ENCODE results near the gene KDM5C.

KDM5C gene

GRCh38 chrX:53250556-53250955 lies 25.5 kb upstream of the KDM5C start:
- no peak for DNase-seq (ENCODE audit: low read depth)

DNA sequence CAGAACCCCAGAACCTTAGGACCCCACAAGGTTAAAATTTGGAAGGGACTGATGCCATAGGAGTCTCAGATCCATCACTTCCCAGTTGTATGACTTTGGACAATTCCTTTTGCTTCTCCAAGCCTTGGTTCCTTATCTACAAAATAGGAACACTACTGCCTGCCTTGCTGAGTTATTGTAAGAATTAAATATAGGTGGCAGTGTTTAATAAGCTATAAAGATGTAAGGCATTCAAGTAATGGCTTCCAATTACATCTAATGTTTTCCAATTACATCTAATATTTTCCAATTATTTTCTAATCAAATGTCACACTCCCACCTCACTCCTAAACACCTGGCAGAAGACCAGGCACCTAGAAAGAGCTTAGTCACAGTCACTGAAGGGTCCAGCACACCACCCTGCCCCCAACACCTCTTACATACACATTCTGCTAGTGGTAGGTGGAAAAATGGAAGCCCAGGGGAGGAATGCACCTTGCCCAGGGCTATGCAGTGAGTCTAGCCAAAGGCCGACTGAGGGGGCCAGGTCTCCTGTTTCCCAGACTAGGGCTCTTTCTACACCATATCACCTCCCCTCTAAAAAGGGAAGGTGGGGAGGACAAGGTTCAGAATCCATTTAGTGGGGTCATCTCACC lies 24.5 kb upstream of the KDM5C start:
- no peak for DNase-seq (ENCODE audit: low read depth)

DNA sequence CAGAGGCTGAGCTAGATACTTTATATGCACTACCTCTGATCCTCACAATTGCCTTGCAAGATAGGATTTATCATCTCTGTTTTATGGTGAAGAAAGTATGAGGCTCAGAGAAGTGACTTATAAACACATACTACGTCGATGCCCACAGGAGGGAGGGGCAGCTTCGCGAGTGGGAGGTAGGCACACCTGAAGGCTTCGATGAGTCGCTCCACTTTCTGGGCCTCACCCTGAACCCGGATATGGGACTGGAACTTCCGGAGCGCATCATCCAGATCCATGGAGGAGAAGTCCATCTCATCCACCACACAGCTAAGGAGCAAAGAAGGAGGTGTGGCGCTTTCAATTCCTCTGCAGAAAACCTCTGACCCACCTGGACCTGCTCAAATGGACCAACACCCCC lies 22.9 kb upstream of the KDM5C start:
- no peak for DNase-seq (ENCODE audit: low read depth)

DNA sequence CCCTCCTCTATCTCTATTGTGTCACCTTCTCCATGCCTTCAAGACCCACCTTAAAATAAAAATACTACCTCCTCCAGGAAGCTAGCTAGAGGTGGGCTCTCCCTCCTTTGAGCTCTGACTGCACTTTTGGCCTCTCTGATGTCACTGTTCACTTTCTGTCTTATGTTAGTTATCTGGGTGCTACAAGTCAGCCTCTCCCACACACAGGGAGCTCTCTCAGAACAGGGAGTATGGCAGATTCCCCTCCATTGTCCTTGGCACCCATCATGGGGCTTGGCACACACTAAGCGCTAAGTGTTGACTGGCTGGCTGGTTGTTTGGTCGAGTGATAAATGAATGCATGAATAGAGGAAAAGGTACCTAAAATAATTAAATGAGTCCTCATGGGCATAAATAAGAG lies 21.2 kb upstream of the KDM5C start:
- DNase-seq (ENCODE audit: low read depth): no peak

DNA sequence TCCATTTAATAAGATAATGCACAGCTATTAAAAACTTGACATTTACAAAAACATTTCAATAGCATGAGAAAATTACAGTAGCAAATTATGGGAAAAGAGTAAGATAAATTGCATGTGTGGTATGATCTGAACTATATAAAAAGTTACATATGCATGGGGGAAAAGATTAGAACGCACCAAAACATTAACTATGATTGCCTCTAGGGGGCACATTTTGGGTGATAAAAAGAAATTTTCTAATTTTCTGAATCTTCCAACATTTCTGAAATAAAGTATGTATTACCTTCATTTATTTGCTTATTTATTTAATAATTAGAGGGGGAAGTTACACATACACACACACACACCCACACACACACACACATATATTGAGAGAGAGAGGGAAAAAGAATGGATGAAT lies 19.6 kb upstream of the KDM5C start:
- DNase-seq (ENCODE audit: low read depth): no peak

DNA sequence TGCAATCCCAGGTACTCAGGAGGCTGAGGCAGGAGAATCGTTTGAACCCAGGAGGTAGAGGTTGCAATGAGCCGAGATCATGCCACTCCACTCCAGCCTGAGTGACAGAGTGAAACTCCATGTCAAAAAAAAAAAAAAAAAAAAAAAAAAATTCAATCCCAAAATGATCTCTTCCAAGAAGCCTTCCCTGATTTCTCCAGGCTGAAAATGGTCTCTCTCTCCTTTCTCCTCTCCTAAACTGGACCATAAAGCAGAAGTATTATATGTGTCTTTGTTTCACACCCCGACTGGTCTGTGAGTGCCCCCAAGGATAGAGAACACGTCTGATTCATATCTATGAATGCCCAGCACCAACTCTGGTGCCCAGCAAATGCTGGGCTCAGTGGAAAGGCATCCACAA lies 17.3 kb upstream of the KDM5C start:
- no peak for DNase-seq (ENCODE audit: low read depth)

- DNase-seq (ENCODE audit: low read depth): no peak
Observed at GRCh38 chrX:53241558-53241957, 16.6 kb upstream of the KDM5C start.

- peak; percentile 60 for DNase-seq (ENCODE audit: low read depth)
Observed at GRCh38 chrX:53239474-53239873, 14.5 kb upstream of the KDM5C start.

DNA sequence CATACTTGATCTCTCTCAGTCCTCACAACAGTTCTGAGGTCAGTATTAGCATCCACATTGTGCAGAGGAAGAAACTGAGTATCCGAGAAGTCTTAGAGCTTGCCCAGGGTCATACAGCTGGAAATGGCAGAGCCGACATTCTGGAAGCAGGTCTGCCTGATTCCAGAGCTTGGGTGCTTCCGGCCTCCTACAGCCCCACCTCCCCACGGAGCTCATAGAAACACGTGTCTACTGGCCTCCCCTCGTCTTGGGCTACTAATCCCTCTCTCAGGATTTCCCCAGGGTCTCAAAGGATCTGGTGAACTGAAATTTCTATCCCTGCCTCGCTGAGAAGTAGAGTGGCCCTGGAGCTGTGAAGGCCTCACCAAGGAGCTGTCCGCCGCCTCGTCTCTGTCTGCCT lies 12.0 kb upstream of the KDM5C start:
- no peak for DNase-seq (ENCODE audit: low read depth)

GRCh38 chrX:53236025-53236679 lies 11.1 kb upstream of the KDM5C start:
- no peak for DNase-seq (ENCODE audit: low read depth)

DNA sequence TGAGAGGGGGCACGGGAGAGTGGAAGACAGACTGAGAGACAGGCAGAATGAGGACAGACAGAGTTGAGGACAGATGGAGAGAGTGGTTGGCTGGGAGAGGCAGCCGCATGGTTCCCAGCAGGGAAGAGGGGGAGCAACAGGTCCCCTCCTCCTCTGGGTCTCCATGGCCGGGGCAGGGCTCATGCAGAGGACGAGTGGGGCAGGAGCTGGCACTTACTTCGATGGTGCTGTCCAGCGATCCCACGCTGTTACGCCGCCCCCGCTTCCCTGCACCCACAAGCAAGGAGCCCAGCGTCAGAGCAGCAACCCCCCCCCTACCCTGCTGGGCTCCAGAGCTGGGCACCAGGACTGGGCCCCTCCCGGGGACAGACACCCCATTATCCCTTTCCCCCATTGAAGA lies 10.6 kb upstream of the KDM5C start:
- DNase-seq (ENCODE audit: low read depth): no peak

GRCh38 chrX:53234484-53234883 lies 9.5 kb upstream of the KDM5C start:
- no peak for DNase-seq (ENCODE audit: low read depth)

- DNase-seq (ENCODE audit: low read depth): no peak
Observed at GRCh38 chrX:53233536-53233935, 8.5 kb upstream of the KDM5C start.

GRCh38 chrX:53230116-53230515 lies 5.1 kb upstream of the KDM5C start:
- DNase-seq (ENCODE audit: low read depth): no peak

DNA sequence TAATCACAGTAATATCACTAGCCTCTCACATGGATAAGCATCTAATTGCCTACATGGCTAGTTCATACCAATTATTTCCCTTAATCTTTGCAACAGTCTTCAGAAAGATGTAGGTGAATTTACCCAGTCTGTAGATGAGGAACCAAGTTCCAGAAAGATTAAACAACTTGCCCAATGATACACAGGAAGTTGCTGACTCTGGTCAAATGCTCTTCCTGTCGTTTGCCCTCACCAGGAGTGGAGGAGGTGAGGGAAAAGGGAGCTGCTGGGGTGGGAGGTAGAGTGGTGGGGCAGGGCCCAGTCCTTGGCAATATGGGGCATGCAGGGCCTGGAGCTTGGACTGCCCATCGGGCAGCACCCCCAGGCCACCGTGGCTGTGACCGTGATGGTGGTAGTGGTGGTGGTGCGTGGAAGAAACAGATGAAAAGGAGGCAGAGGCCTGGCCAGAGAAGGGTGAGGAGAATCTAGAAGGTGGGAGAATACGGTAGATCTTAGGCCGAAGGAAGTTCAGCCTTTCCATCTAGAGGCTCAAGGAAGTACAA lies 2.3 kb upstream of the KDM5C start:
- DNase-seq (ENCODE audit: low read depth): no peak

GRCh38 chrX:53223955-53224859 lies 800 bp downstream of the KDM5C start:
- DNase-seq (ENCODE audit: low read depth): no peak

- DNase-seq (ENCODE audit: low read depth): no peak
Observed at GRCh38 chrX:53223068-53223693, 1.8 kb downstream of the KDM5C start.

DNA sequence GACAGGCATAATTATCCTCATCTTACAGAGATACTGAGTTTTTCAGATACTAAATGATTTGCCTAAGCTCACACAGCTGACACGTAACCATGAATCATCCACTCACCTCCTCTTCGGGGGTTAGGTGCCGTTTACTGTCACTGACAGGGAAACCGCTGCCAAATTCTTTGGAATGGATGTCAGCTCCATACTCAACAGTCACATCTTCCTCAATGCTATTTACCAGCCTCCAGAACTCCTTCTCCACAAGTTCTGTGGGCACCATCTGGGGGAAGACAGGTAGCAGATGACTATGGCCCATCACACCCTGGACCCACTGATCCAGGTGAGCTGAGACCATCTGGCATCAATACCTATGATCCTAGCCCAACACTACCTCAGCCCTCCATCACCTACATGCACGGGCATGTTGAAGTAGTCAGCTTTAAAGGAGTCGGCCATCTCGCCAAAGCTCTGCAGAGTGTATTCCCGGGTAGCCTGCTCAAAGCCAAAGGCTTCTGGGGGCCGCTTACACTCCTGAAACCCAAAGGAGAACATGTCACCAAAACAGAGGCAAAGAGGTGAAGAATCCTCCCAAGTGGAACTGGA lies 13.5 kb downstream of the KDM5C start:
- no peak for DNase-seq (ENCODE audit: low read depth)

DNA sequence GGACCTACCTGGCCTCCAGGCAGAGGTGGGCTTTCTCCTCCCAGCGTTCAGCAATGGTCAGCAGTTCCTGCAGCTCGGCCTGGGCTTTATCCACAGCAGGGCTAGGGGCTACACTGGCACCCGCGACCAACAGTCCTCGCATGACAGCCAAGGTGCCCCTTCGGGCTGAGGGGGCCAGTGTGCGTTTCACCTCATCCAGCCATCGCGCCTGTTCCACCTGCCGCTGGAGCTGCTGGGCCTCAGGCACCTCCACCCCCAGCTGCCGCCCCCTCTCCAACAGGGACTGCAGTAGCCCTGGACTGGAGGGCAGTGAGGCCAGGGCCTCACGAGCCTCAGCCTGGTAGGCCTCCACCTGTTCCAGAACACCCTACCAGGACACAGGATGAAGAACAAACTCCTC lies 28.3 kb downstream of the KDM5C start:
- no peak for DNase-seq (ENCODE audit: low read depth)

- DNase-seq (ENCODE audit: low read depth): no peak
Observed at GRCh38 chrX:53195401-53195800, 29.6 kb downstream of the KDM5C start.

- no peak for DNase-seq (ENCODE audit: low read depth)
Observed at GRCh38 chrX:53194308-53194707, 30.7 kb downstream of the KDM5C start.

DNA sequence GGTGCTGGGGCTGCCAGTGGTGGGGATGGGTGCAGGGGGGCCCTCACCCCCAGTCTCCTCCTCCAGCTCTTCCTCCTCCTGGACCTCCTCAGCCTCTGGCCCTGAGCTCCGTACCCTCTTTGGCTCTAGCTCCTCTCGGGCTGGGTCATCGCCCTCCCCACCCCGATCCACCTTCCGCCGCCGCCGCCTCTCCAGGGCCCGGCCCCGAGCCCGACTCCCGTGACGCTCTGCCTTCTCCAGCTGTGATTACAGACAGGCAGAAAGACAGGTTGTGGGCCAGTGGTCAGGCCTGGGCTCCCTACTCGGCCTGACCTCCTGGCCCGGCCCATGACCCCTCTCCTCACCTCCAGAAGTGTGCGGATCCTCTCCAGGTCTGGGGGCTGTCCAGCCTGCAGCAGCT lies 31.9 kb downstream of the KDM5C start:
- DNase-seq (ENCODE audit: low read depth): no peak

All from stimulated activated CD8-positive, alpha-beta memory T cell treated with anti-CD3 and anti-CD28 coated beads, Interleukin-4, amount 100 ng/mL, for 24 hours (primary cell).